Measurements from ENCODE around the gene LZTFL1. TPM values are rescaled to one million over a fixed set of nuclear protein-coding genes. Genes with fewer than 3 reads are reported as not detected.

Gene LZTFL1
- total RNA-seq, 2 donors from 2014 or later: 12.1 to 19.8 TPM

DNA sequence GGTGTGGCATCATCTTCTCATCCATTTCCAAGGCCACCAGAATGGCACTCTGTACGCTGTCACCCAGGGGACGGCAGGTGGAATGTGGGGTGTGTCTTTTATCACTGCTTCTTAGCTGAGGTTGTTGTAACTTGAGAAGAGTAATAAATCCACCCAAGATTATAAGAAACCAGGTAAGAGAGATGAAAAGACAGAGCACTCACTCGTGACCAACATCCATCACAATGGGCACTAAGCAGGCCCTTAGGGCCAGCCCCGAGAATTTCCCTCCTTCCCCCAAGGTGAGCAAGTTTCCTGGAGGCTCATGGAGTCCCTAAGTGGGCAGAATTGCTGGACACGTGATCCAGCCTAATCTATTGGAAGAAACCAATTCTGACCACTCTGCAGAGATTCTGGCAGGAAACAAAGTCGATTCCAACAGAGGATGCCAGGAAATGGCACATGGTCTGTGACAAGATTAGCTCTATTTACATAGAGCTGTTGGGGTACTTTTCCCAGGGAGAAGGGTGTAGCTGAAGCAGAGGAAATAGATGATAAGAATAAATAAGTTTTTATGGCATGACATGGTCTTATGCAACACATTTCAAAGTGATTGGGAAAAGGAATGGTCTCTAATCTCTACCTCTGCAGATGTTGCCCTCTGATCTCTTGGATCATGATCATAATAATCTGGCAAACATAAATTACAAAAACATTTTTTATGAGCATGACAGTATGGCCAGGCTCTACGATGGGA is 68.0 kb downstream of the LZTFL1 start:
- Histone ChIP-seq H3K9ac (ENCODE audit: extremely low read depth, low read length, poor library complexity, severe bottlenecking) (no peak overlapping the region), H3K27me3 (ENCODE audit: control insufficient read depth, insufficient read depth, low read length, poor library complexity, severe bottlenecking) (no peaks in the 10 kb centered on the region), H3K36me3 (ENCODE audit: control insufficient read depth, insufficient read depth, low read length) (no peaks in the 10 kb centered on the region), H3K4me3 (ENCODE audit: low read length) (no peak overlapping the region), H3K9me3 (ENCODE audit: control insufficient read depth, low read length) (no peaks in the 10 kb centered on the region), H3K27ac (ENCODE audit: low read depth, low read length) (no peak overlapping the region), H3K4me1 (ENCODE audit: control insufficient read depth, insufficient read depth, low read length) (no peaks in the 10 kb centered on the region)
- 87 to 90% methylated on average over 4 to 7 of the region's 7 CpGs for WGBS, 2 experiments (ENCODE audit: insufficient coverage in 1 of 2, insufficient read length in 1 of 2)
- H3K27ac Mint-ChIP-seq: no peak overlapping the region
- no peaks in the 10 kb centered on the region for H3K9me3 Mint-ChIP-seq
- H3K36me3 Mint-ChIP-seq (ENCODE audit: low read depth): no peaks in the 10 kb centered on the region
- peak; percentile 13 for DNase-seq
- H3K27me3 Mint-ChIP-seq (ENCODE audit: insufficient read depth): peaks cover 29% of the 10 kb centered on the region
- H3K4me3 Mint-ChIP-seq: no peak overlapping the region
- peaks cover 21% of the 10 kb centered on the region for H3K4me1 Mint-ChIP-seq
- TF ChIP-seq, protein P1, sequence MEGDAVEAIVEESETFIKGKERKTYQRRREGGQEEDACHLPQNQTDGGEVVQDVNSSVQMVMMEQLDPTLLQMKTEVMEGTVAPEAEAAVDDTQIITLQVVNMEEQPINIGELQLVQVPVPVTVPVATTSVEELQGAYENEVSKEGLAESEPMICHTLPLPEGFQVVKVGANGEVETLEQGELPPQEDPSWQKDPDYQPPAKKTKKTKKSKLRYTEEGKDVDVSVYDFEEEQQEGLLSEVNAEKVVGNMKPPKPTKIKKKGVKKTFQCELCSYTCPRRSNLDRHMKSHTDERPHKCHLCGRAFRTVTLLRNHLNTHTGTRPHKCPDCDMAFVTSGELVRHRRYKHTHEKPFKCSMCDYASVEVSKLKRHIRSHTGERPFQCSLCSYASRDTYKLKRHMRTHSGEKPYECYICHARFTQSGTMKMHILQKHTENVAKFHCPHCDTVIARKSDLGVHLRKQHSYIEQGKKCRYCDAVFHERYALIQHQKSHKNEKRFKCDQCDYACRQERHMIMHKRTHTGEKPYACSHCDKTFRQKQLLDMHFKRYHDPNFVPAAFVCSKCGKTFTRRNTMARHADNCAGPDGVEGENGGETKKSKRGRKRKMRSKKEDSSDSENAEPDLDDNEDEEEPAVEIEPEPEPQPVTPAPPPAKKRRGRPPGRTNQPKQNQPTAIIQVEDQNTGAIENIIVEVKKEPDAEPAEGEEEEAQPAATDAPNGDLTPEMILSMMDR (conservative IDR thresholded peaks at IDR 0.05): no peak

Other genes with a start within 250 kb of the LZTFL1 start
- 10 to 100 TPM; 30.9 to 33.4 TPM for gene LIMD1, start 247.4 kb downstream of the LZTFL1 start, total RNA-seq
- 100 to 1,000 TPM; 149 to 161 TPM for gene SACM1L, start 152.7 kb downstream of the LZTFL1 start, total RNA-seq
- gene SLC6A20, start 45.6 kb downstream of the LZTFL1 start, total RNA-seq: 1 to 10 TPM in 1 of 2 donors, under 1 TPM in 1; 0.29 to 1.5 TPM
- not detected for gene CCR9, start 44.4 kb upstream of the LZTFL1 start, total RNA-seq
- gene CXCR6, start 101.3 kb upstream of the LZTFL1 start, total RNA-seq: not detected
- 10 to 100 TPM; 11.3 to 11.8 TPM for gene FYCO1, start 153.7 kb upstream of the LZTFL1 start, total RNA-seq
- not detected for gene XCR1, start 185.4 kb upstream of the LZTFL1 start, total RNA-seq

Data from endodermal cell (in vitro differentiated cells).